ENCODE measurements around the gene FOCAD.

Gene FOCAD

GRCh38 chr9:20683351-20684034 is 566 bp upstream of the FOCAD start:
- peak; percentile 65 for DNase-seq

GRCh38 chr9:20684875-20685696 is 1.0 kb downstream of the FOCAD start:
- peak; percentile 68 for DNase-seq

DNA sequence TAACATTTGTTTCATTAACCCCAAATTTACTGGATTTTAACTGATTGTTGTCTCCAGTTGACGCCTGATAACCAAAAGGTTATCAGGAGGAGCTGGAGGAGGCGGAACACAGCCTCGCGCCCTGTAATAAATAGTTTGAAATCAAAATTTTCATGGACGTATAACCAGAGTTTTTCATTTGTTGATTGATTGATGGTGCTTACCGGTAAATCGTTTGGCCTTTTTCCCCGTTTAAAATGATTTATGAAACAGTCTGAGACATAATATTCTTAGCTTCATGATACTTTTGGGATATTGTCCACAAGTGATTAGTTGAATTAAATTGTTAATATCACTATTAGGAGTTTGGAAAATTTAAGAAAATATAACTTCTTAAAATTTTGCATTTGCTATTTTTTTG is 1.7 kb downstream of the FOCAD start:
- DNase-seq: no peak

DNA sequence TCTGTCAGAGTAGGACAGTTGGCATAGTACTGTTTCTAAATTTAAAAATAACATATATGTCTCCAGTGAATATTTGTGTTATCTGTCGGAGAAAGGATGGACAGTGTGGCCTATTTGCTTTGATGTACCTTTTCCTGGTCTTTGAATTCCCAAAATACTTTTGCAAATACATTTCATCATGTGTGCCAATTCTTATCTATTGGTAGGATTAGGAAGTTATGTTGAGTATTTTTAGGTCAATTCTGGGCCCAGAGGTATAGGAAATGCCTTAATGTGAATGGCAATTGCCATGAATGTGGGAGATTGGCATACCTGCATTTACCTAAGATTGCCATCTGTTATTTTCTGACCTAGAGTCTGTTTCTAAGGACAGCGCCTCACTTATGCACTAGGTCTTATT is 5.8 kb downstream of the FOCAD start:
- no peak for DNase-seq

- DNase-seq: no peak
These were observed 8.5 kb downstream of the FOCAD start for GRCh38 chr9:20692554-20692953.

DNA sequence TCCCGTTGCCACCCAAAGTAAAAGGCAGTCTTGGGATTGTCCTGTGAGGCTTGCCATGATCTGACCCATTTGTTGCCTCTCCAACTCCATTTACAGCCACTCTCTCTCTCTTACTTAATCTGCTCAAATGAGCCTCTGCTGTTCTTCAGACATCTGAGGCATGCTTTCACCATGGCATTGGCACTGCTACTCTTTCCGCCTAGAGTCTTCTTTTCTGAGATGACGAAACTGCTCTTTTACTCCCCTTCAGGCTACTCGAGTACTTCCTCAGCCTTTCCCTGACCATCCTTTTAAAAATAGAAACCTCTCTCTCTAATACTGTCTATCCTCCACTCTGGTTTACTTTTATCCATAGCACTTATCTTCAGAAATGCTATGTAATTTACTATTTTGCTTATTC is 9.0 kb downstream of the FOCAD start:
- DNase-seq: no peak

GRCh38 chr9:20694248-20694647 is 10.2 kb downstream of the FOCAD start:
- DNase-seq: no peak

GRCh38 chr9:20697021-20697719 is 13.1 kb downstream of the FOCAD start:
- DNase-seq: no peak

GRCh38 chr9:20698782-20699181 is 14.7 kb downstream of the FOCAD start:
- no peak for DNase-seq

GRCh38 chr9:20701060-20701459 is 17.0 kb downstream of the FOCAD start:
- no peak for DNase-seq

- no peak for DNase-seq
These were observed 18.5 kb downstream of the FOCAD start for GRCh38 chr9:20702570-20702969.

GRCh38 chr9:20703146-20703545 is 19.1 kb downstream of the FOCAD start:
- DNase-seq: no peak

DNA sequence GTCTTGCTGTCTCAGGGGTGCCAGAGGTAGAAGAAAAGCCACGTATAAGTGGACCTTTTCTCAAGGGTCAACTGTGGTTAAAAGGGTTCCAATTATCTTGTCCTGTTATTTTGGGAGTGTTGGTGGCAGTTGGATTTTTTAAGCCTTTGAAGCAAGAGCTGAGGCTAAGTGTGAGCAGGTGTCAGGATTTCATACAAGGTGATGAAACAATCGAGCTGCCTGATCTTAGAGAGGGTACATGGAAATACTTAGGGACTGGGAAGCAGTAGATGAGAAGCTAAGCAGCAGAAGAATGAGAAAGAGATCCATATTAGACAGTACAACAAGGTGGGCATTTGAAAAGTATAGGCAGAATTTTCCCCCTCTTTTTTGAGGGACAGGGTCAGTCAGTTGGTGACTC is 23.6 kb downstream of the FOCAD start:
- no peak for DNase-seq

GRCh38 chr9:20713172-20713571 is 29.1 kb downstream of the FOCAD start:
- no peak for DNase-seq

GRCh38 chr9:20714442-20715415 is 30.7 kb downstream of the FOCAD start:
- no peak for DNase-seq

GRCh38 chr9:20722221-20722620 is 38.2 kb downstream of the FOCAD start:
- no peak for DNase-seq

GRCh38 chr9:20725675-20726074 is 41.6 kb downstream of the FOCAD start:
- no peak for DNase-seq

DNA sequence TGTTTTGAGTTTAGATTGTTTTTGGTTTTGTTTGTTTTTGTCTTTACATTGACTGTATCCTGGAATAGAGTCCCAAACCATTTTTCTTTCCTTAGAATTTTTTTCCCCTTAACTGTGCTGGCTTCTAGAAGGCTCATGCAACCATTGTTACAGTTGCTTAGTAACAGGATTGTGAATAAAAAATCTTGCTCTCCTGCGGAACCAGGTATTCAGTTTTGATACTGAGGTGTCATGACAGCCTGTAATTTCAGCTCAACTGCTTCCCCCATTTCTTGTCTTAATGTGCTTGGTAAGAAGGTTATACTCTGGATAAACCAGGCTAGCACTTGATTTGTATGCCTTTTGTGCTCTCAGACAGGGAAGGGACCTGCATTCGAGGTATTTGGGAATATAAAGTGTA is 42.1 kb downstream of the FOCAD start:
- DNase-seq: no peak

DNA sequence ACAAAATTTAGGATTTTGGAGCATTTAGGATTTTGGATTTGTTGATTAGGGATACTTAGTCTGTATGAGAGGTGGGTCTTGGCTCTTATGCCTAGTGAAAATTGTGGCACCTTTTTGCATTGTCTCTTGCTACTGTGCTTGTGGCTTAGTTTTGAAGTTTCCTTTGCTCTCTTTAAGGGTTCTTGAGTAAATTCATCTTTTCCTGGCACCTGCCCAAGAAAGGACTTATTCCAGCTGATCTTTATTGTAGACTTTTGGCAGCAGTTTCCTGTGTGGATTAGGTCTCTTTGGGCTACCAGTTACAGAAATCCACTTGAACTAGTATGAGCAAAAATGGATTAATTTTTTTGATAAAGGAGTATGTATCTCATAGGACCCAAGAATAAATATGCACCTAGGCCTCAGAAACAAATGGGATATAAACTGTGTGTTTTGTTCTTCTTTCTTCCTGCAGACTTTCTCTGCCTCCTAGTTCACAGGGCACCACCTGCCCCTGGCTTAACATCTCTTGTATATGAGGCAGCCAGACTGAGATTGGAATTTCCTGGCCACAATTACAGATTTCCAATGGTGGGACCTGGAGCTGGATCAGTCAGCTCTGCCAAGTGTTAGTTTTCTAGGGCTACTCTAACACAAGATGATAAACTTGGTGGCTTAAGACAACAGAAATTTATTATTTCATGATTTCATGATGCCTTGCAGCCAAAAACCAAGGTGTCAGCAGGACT is 44.6 kb downstream of the FOCAD start:
- peak; percentile 42 for DNase-seq

DNA sequence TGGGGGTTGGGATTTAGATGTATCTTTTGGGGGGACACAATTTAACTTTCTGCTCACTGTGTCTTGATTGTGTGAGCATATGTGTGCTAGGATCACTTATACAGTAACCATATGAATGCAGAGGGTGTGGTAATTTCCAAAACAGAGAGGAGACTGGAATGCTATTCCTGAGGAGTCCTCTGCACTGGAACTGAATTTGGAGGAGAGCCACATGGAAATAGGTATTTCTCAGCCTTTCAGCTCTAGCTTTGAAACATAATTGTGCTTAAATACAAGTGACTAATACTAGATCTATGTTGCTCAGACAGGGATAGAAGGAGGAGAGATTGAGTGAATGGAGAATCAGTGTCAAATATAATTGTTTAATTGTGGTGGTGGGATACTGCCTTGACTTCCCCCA is 45.5 kb downstream of the FOCAD start:
- peak; percentile 49 for DNase-seq

DNA sequence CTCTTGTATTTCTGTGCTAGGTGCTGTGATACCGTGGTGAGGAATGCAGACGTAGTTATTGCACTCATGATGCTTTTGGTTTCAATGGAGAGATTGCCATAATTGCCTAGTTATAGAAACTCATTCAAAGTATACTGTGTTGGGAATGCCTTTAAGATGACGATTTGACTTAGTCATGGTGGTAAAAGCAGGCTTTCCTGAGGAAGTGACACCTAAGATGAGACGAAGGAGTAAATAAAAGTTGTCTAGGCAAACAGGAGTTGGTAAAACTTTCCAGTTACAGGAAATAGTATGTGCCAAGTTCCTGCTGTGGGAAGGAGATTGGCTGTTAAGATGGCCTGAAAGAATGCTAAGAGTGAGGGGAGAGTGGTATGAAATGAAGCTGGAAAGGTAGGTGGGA is 48.1 kb downstream of the FOCAD start:
- DNase-seq: peak; percentile 44

DNA sequence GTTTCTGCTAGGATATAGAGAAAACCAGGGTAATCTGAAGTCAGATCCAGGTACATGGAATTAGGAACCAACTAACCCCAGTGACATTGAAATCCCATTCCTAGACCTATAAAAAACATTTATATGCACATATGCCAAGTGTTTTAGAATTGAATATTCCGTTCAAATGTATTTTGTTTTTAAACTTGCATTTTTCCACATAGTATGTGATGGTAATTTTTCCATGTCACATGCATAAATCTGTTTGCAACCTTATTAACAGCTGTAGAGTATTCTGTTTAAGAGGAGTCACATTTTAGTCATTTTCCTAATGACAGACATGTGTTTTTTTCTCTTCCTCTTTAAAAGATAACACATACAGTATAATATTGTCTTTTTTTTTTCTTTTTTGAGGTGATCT is 50.2 kb downstream of the FOCAD start:
- no peak for DNase-seq

Data from fibroblast of skin of abdomen (primary cell).